SK-N-DZ (cell line): ENCODE results near the gene CCR5AS.

Experiments
- DNase-seq: peaks from one replicate; pipeline ENCODE4 v3.0.0-alpha.2; 2015; ENCODE audit warnings: low spot score

The CCR5AS gene

GRCh38 chr3:46380471-46381221 is 26.2 kb downstream of the CCR5AS start:
- no peak for DNase-seq

DNA sequence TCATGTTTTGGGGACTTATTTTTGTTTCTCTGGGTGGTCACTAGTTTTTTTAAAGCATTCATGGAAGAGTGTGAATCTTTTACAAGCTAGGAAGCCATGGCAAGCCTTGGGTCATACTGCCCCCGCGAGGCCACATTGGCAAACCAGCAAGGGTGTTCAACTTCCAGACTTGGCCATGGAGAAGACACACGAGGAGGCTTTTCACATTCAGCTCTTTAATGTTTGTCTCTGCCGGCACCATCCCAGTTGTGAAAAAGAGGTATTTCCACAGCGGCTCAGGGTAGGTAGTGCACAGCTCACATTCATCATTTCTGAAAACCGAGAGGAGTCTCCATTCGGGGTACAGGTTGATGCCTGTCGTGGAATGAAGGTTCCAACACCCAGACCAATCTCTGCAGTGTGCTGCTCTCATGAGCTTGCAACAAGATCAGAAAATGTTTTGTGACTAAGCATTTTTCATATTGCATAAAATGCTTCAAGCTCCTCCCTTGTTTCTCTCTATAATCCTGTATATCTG is 28.4 kb downstream of the CCR5AS start:
- DNase-seq: peak; percentile 2

DNA sequence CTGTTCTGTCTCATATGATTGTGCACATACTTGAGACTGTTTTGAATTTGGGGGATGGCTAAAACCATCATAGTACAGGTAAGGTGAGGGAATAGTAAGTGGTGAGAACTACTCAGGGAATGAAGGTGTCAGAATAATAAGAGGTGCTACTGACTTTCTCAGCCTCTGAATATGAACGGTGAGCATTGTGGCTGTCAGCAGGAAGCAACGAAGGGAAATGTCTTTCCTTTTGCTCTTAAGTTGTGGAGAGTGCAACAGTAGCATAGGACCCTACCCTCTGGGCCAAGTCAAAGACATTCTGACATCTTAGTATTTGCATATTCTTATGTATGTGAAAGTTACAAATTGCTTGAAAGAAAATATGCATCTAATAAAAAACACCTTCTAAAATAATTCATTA is 31.1 kb downstream of the CCR5AS start:
- no peak for DNase-seq

GRCh38 chr3:46375218-46375617 is 31.6 kb downstream of the CCR5AS start:
- DNase-seq: no peak

GRCh38 chr3:46374755-46375154 is 32.1 kb downstream of the CCR5AS start:
- no peak for DNase-seq

DNA sequence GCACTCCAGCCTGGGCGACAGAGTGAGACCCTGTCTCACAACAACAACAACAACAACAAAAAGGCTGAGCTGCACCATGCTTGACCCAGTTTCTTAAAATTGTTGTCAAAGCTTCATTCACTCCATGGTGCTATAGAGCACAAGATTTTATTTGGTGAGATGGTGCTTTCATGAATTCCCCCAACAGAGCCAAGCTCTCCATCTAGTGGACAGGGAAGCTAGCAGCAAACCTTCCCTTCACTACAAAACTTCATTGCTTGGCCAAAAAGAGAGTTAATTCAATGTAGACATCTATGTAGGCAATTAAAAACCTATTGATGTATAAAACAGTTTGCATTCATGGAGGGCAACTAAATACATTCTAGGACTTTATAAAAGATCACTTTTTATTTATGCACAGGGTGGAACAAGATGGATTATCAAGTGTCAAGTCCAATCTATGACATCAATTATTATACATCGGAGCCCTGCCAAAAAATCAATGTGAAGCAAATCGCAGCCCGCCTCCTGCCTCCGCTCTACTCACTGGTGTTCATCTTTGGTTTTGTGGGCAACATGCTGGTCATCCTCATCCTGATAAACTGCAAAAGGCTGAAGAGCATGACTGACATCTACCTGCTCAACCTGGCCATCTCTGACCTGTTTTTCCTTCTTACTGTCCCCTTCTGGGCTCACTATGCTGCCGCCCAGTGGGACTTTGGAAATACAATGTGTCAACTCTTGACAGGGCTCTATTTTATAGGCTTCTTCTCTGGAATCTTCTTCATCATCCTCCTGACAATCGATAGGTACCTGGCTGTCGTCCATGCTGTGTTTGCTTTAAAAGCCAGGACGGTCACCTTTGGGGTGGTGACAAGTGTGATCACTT is 34.1 kb downstream of the CCR5AS start:
- DNase-seq: no peak

DNA sequence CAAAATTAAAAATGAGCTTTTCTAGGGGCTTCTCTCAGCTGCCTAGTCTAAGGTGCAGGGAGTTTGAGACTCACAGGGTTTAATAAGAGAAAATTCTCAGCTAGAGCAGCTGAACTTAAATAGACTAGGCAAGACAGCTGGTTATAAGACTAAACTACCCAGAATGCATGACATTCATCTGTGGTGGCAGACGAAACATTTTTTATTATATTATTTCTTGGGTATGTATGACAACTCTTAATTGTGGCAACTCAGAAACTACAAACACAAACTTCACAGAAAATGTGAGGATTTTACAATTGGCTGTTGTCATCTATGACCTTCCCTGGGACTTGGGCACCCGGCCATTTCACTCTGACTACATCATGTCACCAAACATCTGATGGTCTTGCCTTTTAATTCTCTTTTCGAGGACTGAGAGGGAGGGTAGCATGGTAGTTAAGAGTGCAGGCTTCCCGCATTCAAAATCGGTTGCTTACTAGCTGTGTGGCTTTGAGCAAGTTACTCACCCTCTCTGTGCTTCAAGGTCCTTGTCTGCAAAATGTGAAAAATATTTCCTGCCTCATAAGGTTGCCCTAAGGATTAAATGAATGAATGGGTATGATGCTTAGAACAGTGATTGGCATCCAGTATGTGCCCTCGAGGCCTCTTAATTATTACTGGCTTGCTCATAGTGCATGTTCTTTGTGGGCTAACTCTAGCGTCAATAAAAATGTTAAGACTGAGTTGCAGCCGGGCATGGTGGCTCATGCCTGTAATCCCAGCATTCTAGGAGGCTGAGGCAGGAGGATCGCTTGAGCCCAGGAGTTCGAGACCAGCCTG is 35.1 kb downstream of the CCR5AS start:
- no peak for DNase-seq

GRCh38 chr3:46370839-46371518 is 35.9 kb downstream of the CCR5AS start, which contains the start of gene CCR5:
TSS of gene CCR5 (plus strand) at chr3:46370946. CDS start at chr3:46372903, 1,957 bp downstream.
- DNase-seq: no peak

DNA sequence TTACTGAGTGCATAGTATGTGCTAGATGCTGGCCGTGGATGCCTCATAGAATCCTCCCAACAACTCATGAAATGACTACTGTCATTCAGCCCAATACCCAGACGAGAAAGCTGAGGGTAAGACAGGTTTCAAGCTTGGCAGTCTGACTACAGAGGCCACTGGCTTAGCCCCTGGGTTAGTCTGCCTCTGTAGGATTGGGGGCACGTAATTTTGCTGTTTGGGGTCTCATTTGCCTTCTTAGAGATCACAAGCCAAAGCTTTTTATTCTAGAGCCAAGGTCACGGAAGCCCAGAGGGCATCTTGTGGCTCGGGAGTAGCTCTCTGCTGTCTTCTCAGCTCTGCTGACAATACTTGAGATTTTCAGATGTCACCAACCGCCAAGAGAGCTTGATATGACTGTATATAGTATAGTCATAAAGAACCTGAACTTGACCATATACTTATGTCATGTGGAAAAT is 37.2 kb downstream of the CCR5AS start:
- DNase-seq: no peak

GRCh38 chr3:46369151-46369550 is 37.7 kb downstream of the CCR5AS start:
- no peak for DNase-seq

DNA sequence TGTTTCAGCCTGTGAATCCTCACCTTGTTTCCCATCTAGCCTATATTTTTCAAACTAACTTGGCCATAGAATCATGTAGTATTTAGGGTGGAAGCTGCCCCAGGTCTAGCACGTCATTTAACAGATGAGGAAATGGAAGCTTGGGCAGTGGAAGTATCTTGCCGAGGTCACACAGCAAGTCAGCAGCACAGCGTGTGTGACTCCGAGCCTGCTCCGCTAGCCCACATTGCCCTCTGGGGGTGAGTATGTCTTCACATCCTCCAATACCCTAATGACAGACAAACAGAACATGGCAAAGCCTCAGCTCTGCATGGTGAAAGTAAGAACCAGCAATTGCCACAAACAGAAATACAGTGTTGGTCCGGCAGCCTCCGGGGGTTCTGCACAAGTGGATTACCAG is 38.3 kb downstream of the CCR5AS start:
- DNase-seq: no peak

- DNase-seq: no peak
Observed at GRCh38 chr3:46367811-46368210, 39.1 kb downstream of the CCR5AS start.

DNA sequence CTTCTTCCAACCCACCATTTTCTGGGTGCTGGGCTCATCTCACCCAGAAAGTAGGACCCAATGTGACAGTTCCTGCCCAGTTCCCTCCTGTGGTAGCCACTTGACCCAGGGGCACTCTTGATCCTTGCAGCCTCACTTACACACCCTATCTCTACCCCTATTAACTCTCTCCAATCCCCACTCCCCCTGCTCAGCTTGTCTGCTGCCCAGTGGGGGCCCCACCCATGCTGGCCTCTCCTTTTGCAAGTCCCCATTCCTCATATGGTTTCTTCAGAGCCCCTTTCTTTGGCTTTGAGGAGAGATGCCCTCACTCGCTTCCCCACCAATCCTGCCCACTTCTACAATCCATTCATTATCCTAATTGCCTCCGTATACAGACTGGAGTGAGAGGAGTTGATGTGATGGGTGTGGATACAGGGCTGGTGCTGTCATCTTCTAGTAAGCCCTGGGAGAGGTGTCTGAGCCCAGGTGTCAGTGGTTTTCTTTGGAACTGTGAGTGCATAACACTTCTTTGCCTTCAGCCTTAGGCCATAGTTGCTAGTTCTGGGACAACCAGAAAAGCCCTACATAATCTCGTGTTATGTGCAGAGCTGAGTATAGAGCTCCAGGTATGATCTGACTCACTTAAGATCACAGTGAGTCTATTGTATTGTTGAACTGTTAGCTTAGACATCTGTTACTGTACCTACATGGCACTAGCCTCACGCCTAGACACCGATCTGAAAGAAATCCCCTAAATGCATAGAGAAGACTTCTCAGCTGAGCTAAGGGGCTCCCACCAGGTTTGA is 40.9 kb downstream of the CCR5AS start:
- no peak for DNase-seq

- no peak for DNase-seq
Observed at GRCh38 chr3:46365041-46365440, 41.8 kb downstream of the CCR5AS start.

GRCh38 chr3:46361408-46362283 is 45.2 kb downstream of the CCR5AS start:
- no peak for DNase-seq

DNA sequence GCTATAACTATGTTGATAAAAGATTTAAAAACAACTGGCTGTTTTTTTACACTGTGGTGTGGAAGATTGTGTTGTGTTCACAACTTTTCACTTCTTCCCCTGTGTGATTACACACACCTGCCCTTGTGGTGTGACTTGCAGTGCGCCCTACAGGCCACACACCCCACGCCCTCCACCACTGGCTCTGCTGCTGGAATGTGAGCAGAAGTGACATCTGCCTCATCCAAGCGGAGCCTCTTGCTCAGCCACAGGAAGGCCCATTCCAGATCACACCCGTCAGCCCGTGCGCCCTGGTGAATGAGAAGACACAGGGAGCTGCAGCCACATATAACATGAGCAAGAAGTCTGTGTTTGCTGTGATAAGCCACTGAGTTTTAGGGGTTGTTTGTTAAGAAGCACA is 46.0 kb downstream of the CCR5AS start:
- DNase-seq: no peak

GRCh38 chr3:46359733-46360493 is 47.0 kb downstream of the CCR5AS start:
- no peak for DNase-seq

DNA sequence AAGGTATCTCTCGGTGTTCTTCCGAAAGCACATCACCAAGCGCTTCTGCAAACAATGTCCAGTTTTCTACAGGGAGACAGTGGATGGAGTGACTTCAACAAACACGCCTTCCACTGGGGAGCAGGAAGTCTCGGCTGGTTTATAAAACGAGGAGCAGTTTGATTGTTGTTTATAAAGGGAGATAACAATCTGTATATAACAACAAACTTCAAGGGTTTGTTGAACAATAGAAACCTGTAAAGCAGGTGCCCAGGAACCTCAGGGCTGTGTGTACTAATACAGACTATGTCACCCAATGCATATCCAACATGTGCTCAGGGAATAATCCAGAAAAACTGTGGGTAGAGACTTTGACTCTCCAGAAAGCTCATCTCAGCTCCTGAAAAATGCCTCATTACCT is 48.4 kb downstream of the CCR5AS start:
- DNase-seq: no peak
